HG02885 (cell line): Measurements from ENCODE around the gene CYP2F1.
"Not testable (repeated sequence)": the region's sequence is repeated elsewhere in the genome, so short reads cannot be mapped to it uniquely, and the experiment has no call there.

Source experiments
- ATAC-seq: cut with Tn5 transposase; IDR thresholded peaks from one replicate; pipeline ENCODE4 v1.9.1; 2021; ENCODE audit warnings: mild to moderate bottlenecking; ENCODE audit not compliant: unreplicated experiment, poor library complexity

The CYP2F1 gene

GRCh38 chr19:41114132-41114531 is at the start of gene CYP2F1:
Gene CYP2F1, plus strand, starts transcription at chr19:41114432. Its CDS starts 1,757 bp downstream, at chr19:41116189.
- no peak for ATAC-seq

- no peak for ATAC-seq
These were observed 49.2 kb upstream of the CYP2F1 start for GRCh38 chr19:41064974-41065569.

- ATAC-seq: no peak
These were observed 37.9 kb upstream of the CYP2F1 start for GRCh38 chr19:41076286-41076685.

- no peak for ATAC-seq
These were observed 30.7 kb upstream of the CYP2F1 start for GRCh38 chr19:41083516-41083915.

- no peak for ATAC-seq
These were observed 28.4 kb upstream of the CYP2F1 start for GRCh38 chr19:41085748-41086415.

GRCh38 chr19:41088151-41088550 is 26.1 kb upstream of the CYP2F1 start, which contains the start of gene CYP2A13:
Gene CYP2A13, plus strand, starts transcription at chr19:41088451. Its CDS starts 21 bp downstream, at chr19:41088472.
- ATAC-seq: no peak

- no peak for ATAC-seq
These were observed 24.3 kb upstream of the CYP2F1 start for GRCh38 chr19:41089959-41090358.

- no peak for ATAC-seq
These were observed 18.5 kb upstream of the CYP2F1 start for GRCh38 chr19:41095703-41096102.

GRCh38 chr19:41096353-41096752 is 17.9 kb upstream of the CYP2F1 start:
- ATAC-seq: no peak

- ATAC-seq: no peak
These were observed 16.9 kb upstream of the CYP2F1 start for GRCh38 chr19:41097302-41097701.

- no peak for ATAC-seq
These were observed 15.5 kb upstream of the CYP2F1 start for GRCh38 chr19:41098762-41099161.

- ATAC-seq: not testable (repeated sequence)
These were observed 12.0 kb upstream of the CYP2F1 start for GRCh38 chr19:41102210-41102609.

GRCh38 chr19:41106177-41106576 is 8.1 kb upstream of the CYP2F1 start:
- no peak for ATAC-seq

GRCh38 chr19:41111296-41111695 is 2.9 kb upstream of the CYP2F1 start:
- ATAC-seq: no peak

GRCh38 chr19:41111750-41112295 is 2.4 kb upstream of the CYP2F1 start:
- no peak for ATAC-seq

GRCh38 chr19:41112728-41113290 is 1.4 kb upstream of the CYP2F1 start:
- ATAC-seq: no peak

- no peak for ATAC-seq
These were observed 2.0 kb downstream of the CYP2F1 start for GRCh38 chr19:41116261-41116660.

GRCh38 chr19:41120929-41121911 is 7.0 kb downstream of the CYP2F1 start:
- ATAC-seq: not testable (repeated sequence)

GRCh38 chr19:41122846-41123245 is 8.6 kb downstream of the CYP2F1 start:
- not testable (repeated sequence) for ATAC-seq

GRCh38 chr19:41123716-41124294 is 9.6 kb downstream of the CYP2F1 start:
- ATAC-seq: no peak
